Epithelial cell of esophagus (primary cell): ENCODE data around the gene ANO4.

Experiments
- DNase-seq: peaks from one replicate; pipeline ENCODE4 v3.0.0; 2010; ENCODE audit warnings: low read depth
- H3K4me3 ChIP-seq: 2 replicates; pipeline ENCODE4 v1.5.1; 2011; ENCODE audit warnings: mild to moderate bottlenecking, low read length, control low read depth
- TF ChIP-seq, protein P1 (sequence below): IDR thresholded peaks from 2 replicates; pipeline ENCODE4 v1.5.1; 2011; ENCODE audit warnings: low read depth, mild to moderate bottlenecking, low read length, control low read depth, inconsistent platforms; ENCODE audit not compliant: insufficient read depth; ENCODE audit errors: missing control alignments

The ANO4 gene

GRCh38 chr12:100942984-100943749 lies 148.6 kb downstream of the ANO4 start:
- TF ChIP-seq, protein P1, sequence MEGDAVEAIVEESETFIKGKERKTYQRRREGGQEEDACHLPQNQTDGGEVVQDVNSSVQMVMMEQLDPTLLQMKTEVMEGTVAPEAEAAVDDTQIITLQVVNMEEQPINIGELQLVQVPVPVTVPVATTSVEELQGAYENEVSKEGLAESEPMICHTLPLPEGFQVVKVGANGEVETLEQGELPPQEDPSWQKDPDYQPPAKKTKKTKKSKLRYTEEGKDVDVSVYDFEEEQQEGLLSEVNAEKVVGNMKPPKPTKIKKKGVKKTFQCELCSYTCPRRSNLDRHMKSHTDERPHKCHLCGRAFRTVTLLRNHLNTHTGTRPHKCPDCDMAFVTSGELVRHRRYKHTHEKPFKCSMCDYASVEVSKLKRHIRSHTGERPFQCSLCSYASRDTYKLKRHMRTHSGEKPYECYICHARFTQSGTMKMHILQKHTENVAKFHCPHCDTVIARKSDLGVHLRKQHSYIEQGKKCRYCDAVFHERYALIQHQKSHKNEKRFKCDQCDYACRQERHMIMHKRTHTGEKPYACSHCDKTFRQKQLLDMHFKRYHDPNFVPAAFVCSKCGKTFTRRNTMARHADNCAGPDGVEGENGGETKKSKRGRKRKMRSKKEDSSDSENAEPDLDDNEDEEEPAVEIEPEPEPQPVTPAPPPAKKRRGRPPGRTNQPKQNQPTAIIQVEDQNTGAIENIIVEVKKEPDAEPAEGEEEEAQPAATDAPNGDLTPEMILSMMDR, result no peak
- H3K4me3 ChIP-seq, result no peak overlapping the region
- no peak for DNase-seq

GRCh38 chr12:100951756-100952155 lies 157.2 kb downstream of the ANO4 start:
- no peak overlapping the region for H3K4me3 ChIP-seq
- peak; percentile 12 for DNase-seq
- TF ChIP-seq, protein P1, result no peak

- TF ChIP-seq, protein P1, result no peak
- peak; percentile 33 for DNase-seq
- H3K4me3 ChIP-seq, result no peak overlapping the region
Observed at GRCh38 chr12:100953217-100953616, 158.6 kb downstream of the ANO4 start.

- TF ChIP-seq, protein P1, result no peak
- no peak overlapping the region for H3K4me3 ChIP-seq
- no peak for DNase-seq
Observed at GRCh38 chr12:100953677-100954076, 159.1 kb downstream of the ANO4 start.

- TF ChIP-seq, protein P1, result no peak
- no peak for DNase-seq
- H3K4me3 ChIP-seq, result no peak overlapping the region
Observed at GRCh38 chr12:100954118-100954517, 159.5 kb downstream of the ANO4 start.

DNA sequence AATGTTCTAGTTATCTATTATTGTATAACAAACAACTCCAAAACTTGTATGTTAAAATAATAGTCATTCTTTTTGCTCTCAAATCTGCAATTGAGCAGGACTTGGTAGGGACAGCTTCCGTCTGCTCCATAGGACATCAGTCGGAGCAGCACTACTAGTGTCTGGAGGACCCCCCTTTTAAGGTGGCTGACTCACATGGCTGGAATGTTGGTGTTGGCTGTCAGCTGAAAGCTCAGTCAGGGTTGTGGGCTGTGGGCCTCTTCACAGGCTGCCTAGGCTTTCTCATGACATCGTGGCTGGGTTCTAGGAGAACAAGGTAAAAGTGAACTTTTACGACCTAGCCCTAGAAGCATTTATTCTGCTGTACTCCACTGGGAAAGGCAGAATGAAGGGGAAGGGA lies 160.6 kb downstream of the ANO4 start:
- H3K4me3 ChIP-seq, result no peak overlapping the region
- TF ChIP-seq, protein P1, result no peak
- peak; percentile 25 for DNase-seq
